MM.1S (cell line): ENCODE results near the gene VSTM2L.

Experiments used
- CTCF ChIP-seq: fragments of 300-600 bp; sonication (generic); IDR thresholded peaks from 2 replicates; pipeline ENCODE4 v1.5.1; 2016; ENCODE audit warnings: antibody characterized with exemption, low read length, mixed read lengths
- EZH2 ChIP-seq: fragments of 300-600 bp; sonication (generic); optimal IDR thresholded peaks from 2 replicates; pipeline ENCODE3; 2017; ENCODE audit warnings: low read depth, mild to moderate bottlenecking, antibody characterized with exemption, low read length, mixed read lengths
- EZH2phosphoT487 ChIP-seq: fragments of 300-600 bp; sonication (generic); IDR thresholded peaks from 2 replicates; pipeline ENCODE4 v1.6.1; 2018; ENCODE audit warnings: antibody characterized with exemption, low read length

DNA sequence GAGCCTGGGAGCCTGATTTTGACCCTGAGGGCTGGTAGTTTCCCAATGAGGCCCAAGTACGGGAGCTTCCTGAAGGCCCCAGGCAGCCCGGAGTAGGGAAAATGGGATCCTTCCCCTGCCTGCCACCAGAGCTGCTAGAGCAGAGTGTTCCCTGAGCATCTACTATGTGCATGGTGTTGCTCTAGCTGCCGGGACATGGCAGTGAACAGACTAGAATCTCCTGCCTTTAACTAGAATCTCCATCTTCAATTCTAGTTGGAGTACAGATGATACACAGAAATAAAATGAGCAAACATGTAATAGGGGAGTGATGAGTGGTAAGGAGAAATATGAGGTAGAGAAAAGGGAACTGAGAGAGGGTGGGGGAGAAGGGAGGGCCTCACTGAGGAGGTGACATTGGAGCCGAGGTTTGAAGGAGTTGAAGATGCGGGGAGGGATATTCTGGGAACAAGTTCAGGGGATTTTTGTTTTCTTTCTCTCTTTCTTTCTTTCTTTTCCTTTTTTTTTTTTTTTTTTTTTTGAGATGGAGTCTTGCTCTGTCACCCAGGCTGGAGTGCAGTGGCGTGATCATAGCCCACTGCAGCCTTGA lies 18.5 kb downstream of the VSTM2L start:
- TF ChIP-seq CTCF (no peak), EZH2 (no peak), EZH2phosphoT487 (no peak)
